Mucosa of rectum (tissue), 2 donors: Measurements from ENCODE around the gene MALRD1.

Experiments
- H3K27ac ChIP-seq, 2 donors: one replicate each; pipeline ENCODE4 v1.7.0; 2013; ENCODE audit warnings: inconsistent platforms in 2 of 2, low read depth in 2 of 2, low read length in 2 of 2
- H3K27me3 ChIP-seq, 2 donors: one replicate each; pipeline ENCODE4 v1.7.0; 2013; ENCODE audit warnings: low read length in 2 of 2; ENCODE audit not compliant: control insufficient read depth in 2 of 2, insufficient read depth in 2 of 2
- H3K36me3 ChIP-seq, 2 donors: one replicate each; pipeline ENCODE4 v1.7.0; 2013; ENCODE audit warnings: low read length in 2 of 2; ENCODE audit not compliant: control insufficient read depth in 2 of 2, insufficient read depth in 2 of 2
- H3K4me1 ChIP-seq, 2 donors: one replicate each; pipeline ENCODE4 v1.7.0; 2013; ENCODE audit warnings: low read length in 2 of 2, mild to moderate bottlenecking in 1 of 2; ENCODE audit not compliant: control insufficient read depth in 2 of 2, insufficient read depth in 2 of 2
- H3K4me3 ChIP-seq, 2 donors: one replicate each; pipeline ENCODE4 v1.7.0; 2013; ENCODE audit warnings: low read length in 2 of 2
- H3K9ac ChIP-seq, 2 donors: one replicate each; pipeline ENCODE4 v1.7.0; 2013; ENCODE audit warnings: low read length in 2 of 2, low read depth in 1 of 2, mild to moderate bottlenecking in 1 of 2
- H3K9me3 ChIP-seq, 2 donors: one replicate each; pipeline ENCODE4 v1.7.0; 2013; ENCODE audit warnings: low read length in 2 of 2; ENCODE audit not compliant: control insufficient read depth in 2 of 2
- donor health status: healthy.
- donor health status: Normal muscosa, but diverticular disease.

Gene MALRD1

DNA sequence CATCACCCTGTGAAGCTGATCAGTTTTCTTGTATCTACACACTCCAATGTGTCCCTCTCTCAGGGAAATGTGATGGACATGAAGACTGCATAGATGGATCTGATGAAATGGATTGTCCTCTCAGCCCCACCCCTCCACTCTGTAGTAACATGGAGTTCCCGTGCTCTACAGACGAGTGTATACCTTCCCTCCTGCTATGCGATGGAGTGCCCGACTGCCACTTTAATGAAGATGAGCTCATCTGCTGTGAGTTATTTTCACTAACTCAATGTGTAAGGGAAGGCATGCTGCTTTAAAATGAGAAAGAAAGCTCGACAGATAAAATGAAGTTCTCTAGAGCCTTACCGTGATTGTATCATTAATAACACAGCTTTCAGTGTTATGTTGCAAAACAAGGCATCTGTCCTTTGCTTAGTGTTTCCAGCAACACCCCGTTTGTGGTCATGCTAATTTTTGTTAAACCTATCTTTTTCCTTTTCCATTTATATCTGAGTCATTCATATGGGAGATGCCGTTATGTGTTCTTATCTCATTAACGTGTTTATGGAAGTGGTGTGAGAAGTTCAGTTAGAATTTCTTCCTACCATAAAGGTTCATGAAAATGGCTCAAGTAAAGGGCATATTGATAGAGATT is 546.7 kb downstream of the MALRD1 start:
- Histone ChIP-seq H3K4me1 (no peaks in the 10 kb centered on the region), H3K4me3 (no peak overlapping the region), H3K27ac (no peak overlapping the region), H3K27me3 (no peaks in the 10 kb centered on the region), H3K9ac (no peak overlapping the region), H3K9me3 (no peaks in the 10 kb centered on the region), H3K36me3 (no peaks in the 10 kb centered on the region)

DNA sequence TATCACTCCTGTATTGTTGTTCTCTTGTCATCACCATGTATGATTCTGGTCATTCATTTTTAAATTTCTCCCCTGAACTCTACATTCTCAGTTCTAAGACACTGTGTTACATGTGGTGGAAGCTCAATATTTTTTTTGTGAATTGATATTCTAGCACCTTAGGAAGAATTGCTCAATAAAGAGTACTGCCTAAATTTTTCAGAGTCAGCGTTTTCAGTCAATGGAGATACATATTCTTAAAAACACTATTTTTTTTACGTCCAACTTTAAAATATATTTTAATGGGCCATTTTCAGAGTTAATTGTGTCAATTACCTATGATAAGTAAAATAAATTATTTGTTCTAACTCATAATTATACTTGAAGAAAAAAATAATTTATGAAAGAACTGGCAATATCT is 557.2 kb downstream of the MALRD1 start:
- Histone ChIP-seq H3K36me3 (no peaks in the 10 kb centered on the region), H3K4me1 (no peaks in the 10 kb centered on the region), H3K9ac (no peak overlapping the region), H3K27ac (no peak overlapping the region), H3K4me3 (no peak overlapping the region), H3K9me3 (no peaks in the 10 kb centered on the region), H3K27me3 (no peaks in the 10 kb centered on the region)

DNA sequence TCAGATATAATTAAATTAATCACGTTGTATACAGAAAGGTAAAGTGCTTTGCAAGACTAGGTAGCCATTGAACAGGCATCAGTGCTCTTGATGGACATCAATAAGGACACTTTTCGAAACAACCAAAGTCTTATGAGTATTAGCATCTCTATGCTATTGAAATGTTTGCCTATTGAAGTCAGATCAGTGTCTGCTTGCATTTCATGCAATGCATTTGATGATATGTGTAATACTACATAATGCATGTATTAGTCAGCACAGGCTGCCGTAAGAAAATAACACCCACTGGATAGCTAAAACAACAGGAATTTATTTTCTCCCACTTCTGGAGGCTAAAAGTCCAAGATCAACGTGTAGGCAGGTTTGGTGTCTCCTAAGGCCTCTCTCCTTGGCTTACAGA is 558.4 kb downstream of the MALRD1 start:
- Histone ChIP-seq H3K36me3 (no peaks in the 10 kb centered on the region), H3K27me3 (no peaks in the 10 kb centered on the region), H3K9me3 (no peaks in the 10 kb centered on the region), H3K4me1 (no peaks in the 10 kb centered on the region), H3K9ac (no peak overlapping the region), H3K4me3 (no peak overlapping the region), H3K27ac (no peak overlapping the region)

DNA sequence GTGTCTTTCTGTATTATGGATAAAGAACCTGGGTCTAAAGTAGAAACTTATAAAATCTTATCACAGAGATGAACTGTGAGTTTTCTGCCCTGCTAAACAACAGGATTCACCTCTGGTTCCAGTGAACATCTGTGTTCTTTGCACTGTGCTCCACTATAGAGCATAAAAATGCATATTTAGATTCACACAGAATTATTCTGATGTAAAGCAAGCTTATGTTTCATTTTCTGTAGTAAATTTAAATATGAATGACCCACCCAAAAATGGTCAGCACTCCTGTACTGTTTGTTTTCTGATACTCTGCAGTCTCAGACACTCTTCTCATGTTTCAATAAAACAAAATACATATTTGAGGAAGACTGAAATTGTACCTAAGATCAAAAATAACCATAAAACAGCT is 563.2 kb downstream of the MALRD1 start:
- Histone ChIP-seq H3K27me3 (no peaks in the 10 kb centered on the region), H3K36me3 (no peaks in the 10 kb centered on the region), H3K9me3 (no peaks in the 10 kb centered on the region), H3K27ac (no peak overlapping the region), H3K4me3 (no peak overlapping the region), H3K4me1 (no peaks in the 10 kb centered on the region), H3K9ac (no peak overlapping the region)

DNA sequence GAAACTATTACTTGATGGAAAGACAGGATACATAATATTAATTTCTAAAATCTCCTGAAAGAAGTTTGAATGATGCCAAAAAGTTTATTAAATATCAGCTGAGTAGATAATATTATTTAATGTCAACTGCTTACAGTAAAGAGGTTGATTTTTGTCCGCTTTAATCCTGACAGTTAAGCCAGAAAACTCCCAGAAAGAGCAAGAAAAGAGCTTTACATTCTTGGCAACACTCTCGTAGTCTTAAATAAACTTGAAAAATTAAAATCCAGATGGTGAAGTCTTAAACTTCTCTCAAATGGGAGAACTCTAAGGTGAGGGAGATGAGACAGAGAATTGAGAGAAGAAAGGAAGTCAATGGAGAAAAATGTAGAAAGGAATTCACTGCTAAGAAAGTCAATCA is 568.4 kb downstream of the MALRD1 start:
- Histone ChIP-seq H3K27ac (no peak overlapping the region), H3K4me3 (no peak overlapping the region), H3K9ac (no peak overlapping the region), H3K9me3 (no peaks in the 10 kb centered on the region), H3K4me1 (no peaks in the 10 kb centered on the region), H3K36me3 (no peaks in the 10 kb centered on the region), H3K27me3 (no peaks in the 10 kb centered on the region)

DNA sequence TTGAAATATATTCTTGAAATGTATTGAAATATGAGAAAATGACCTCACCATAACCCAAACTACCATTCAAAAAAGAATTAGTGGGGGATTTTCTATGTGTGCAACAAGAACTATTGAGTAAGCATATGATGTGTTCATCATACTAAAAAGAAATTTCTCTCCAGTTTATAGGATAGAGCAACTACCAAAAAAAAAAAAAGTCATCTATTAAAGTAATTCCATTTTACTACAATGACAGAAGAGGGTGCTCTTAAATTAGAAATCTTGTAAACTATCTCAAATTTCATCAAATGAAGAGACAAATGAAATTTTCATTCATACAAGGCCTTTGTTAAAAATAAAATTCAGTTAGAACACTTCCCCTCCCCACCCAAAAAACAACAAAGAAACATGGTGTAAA is 572.2 kb downstream of the MALRD1 start:
- Histone ChIP-seq H3K36me3 (no peaks in the 10 kb centered on the region), H3K9me3 (no peaks in the 10 kb centered on the region), H3K9ac (no peak overlapping the region), H3K4me1 (no peaks in the 10 kb centered on the region), H3K27me3 (no peaks in the 10 kb centered on the region), H3K4me3 (no peak overlapping the region), H3K27ac (no peak overlapping the region)

DNA sequence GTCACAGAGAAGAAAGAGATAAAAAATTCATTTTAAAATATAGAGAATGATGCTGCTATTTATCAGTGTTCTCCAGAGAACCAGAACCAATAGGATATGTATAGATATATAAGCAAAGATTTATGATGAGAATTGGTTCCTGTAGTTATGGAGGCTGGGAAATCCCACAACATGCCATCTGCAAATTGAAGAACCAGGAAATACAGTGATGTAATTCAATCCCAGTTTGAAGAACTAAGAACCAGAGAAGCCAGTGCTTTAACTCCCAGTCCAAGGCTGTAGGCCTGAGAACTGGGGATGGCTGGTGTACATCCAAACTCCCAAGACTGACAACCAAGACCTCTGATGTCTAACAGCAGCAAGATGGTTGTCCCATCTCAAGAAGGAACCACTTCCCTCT is 574.7 kb downstream of the MALRD1 start:
- H3K4me1 ChIP-seq = no peaks in the 10 kb centered on the region
- no peaks in the 10 kb centered on the region for H3K27me3 ChIP-seq
- no peak overlapping the region for H3K4me3 ChIP-seq
- H3K36me3 ChIP-seq = no peaks in the 10 kb centered on the region
- H3K9me3 ChIP-seq = no peaks in the 10 kb centered on the region
- no peak overlapping the region for H3K27ac ChIP-seq
- H3K9ac ChIP-seq = no peak overlapping the region

DNA sequence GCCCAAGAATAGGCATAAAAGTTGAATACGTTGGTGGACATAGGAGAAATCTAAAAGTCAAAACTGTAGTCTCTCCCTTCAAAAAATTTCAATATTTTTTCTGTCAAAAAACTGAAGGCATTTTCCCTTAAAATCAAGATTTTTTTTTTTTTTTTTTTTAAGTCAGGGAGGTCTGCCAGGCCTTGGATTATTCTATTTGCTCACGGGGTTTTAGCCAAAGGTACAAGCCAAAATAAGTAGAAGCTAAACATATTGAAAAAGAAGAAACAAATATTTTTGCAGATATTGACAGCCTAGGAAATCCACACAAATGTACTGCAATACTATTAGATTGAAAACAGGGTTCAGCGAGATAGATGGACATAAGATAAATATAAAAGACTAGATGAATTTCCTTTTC is 577.6 kb downstream of the MALRD1 start:
- Histone ChIP-seq H3K9ac (no peak overlapping the region), H3K27ac (no peak overlapping the region), H3K4me3 (no peak overlapping the region), H3K27me3 (no peaks in the 10 kb centered on the region), H3K9me3 (no peaks in the 10 kb centered on the region), H3K4me1 (no peaks in the 10 kb centered on the region), H3K36me3 (no peaks in the 10 kb centered on the region)

DNA sequence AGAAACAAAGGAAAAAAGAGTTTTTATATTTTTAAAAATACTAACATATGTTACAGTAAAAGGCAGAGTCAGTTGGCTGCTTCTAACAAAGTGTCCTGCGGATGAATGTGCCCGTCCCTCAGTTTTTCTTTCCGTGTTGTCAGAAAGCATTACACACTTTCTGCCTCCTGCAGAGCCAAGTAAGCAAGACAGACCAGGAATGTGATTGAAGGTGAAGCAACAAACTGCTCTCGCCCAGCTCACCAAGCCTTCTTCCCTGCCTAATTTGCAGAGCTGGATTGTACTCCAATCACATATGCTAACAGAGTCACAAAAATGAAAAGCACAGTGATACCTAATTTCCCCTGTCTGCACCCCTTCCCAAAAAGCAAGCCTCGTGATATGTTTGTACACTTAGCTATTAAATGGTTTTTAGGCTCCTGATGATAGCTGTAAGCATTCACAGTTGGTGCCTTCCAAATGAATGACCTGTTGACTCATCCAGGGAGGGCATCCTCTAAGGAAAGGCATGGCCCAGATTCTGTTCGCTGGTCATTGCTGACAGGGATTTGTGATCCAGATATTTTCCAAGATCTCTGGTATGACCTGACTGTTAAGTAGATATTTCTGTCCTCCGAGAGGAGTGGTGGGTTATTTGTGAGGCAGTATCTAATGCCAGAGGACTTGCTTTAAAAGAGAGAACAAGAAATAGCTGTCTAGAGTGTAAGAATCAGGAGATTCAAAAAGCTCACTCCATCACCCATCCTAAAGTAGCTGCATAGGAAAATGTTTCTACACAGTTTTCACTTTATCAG is 580.4 kb downstream of the MALRD1 start:
- Histone ChIP-seq H3K9ac (no peak overlapping the region), H3K9me3 (no peaks in the 10 kb centered on the region), H3K27me3 (no peaks in the 10 kb centered on the region), H3K4me1 (no peaks in the 10 kb centered on the region), H3K4me3 (no peak overlapping the region), H3K27ac (no peak overlapping the region), H3K36me3 (no peaks in the 10 kb centered on the region)

DNA sequence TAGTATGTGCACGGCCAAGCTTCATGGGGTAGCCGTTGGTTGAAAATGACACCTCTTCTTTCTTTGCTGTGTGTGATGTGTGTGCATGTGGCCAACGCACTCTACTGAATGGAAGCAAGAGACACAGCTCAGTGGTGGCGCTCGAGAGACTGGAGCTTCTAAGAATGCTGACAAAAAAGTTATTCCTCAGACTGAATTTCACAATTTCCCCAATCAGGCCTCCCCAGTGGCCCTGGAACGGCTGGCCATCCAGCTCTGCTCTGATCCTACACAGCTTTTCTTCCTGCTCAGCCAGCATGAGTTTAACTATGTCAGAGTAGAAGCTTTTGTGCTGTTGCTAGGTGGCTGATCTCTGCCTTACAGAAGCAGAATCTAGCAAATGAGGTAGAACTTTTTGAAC is 581.0 kb downstream of the MALRD1 start:
- H3K9ac ChIP-seq = no peak overlapping the region
- no peak overlapping the region for H3K4me3 ChIP-seq
- H3K27me3 ChIP-seq = no peaks in the 10 kb centered on the region
- no peaks in the 10 kb centered on the region for H3K9me3 ChIP-seq
- H3K36me3 ChIP-seq = no peaks in the 10 kb centered on the region
- no peaks in the 10 kb centered on the region for H3K4me1 ChIP-seq
- no peak overlapping the region for H3K27ac ChIP-seq
